Renal cortical epithelial cell (primary cell): ENCODE data around the gene ATP6V0B. TPM values are rescaled to one million over a fixed set of nuclear protein-coding genes. Genes with fewer than 3 reads are reported as not detected.

Experiments
- DNase-seq: peaks from one replicate; pipeline ENCODE4 v3.0.0-alpha.2; 2011; ENCODE audit warnings: low read depth
- total RNA-seq: library from RNA; depleted of rRNA; stranded (reverse); fragments of >200 nt; gene quantifications from 2 replicates; pipeline ENCODE4 v1.2.3, GENCODE V29; 2014

ATP6V0B gene
- total RNA-seq: 69.4 and 178 TPM in 2 replicates

- DNase-seq: peak; percentile 74
These were observed at the start of gene ATP6V0B for GRCh38 chr1:43974443-43975248. TSS of gene ATP6V0B (plus strand) at chr1:43974960. CDS start at chr1:43975041, 81 bp downstream.

GRCh38 chr1:43925846-43926245 lies 48.9 kb upstream of the ATP6V0B start:
- no peak for DNase-seq

- no peak for DNase-seq
These were observed 44.4 kb upstream of the ATP6V0B start for GRCh38 chr1:43930168-43930948.

GRCh38 chr1:43930949-43931275 lies 43.8 kb upstream of the ATP6V0B start:
- DNase-seq: no peak

- DNase-seq: no peak
These were observed 42.8 kb upstream of the ATP6V0B start for GRCh38 chr1:43931711-43932660.

GRCh38 chr1:43932786-43933385 lies 41.9 kb upstream of the ATP6V0B start:
- peak; percentile 26 for DNase-seq

- no peak for DNase-seq
These were observed 41.2 kb upstream of the ATP6V0B start, which contains the start of gene ARTN for GRCh38 chr1:43933386-43934100. TSS of gene ARTN (plus strand) at chr1:43933801. CDS start at chr1:43935657, 1,856 bp downstream.

GRCh38 chr1:43934101-43934985 lies 40.4 kb upstream of the ATP6V0B start:
- peak; percentile 30 for DNase-seq

GRCh38 chr1:43934986-43935324 lies 39.8 kb upstream of the ATP6V0B start:
- DNase-seq: no peak

GRCh38 chr1:43935711-43936427 lies 38.9 kb upstream of the ATP6V0B start:
- peak; percentile 18 for DNase-seq

GRCh38 chr1:43936431-43937151 lies 38.2 kb upstream of the ATP6V0B start:
- DNase-seq: no peak

- DNase-seq: peak; percentile 92
These were observed 37.4 kb upstream of the ATP6V0B start for GRCh38 chr1:43937179-43937865.

GRCh38 chr1:43938383-43938782 lies 36.4 kb upstream of the ATP6V0B start:
- DNase-seq: no peak

GRCh38 chr1:43938892-43939587 lies 35.7 kb upstream of the ATP6V0B start:
- DNase-seq: no peak

GRCh38 chr1:43942411-43942810 lies 32.3 kb upstream of the ATP6V0B start:
- no peak for DNase-seq

- no peak for DNase-seq
These were observed 29.9 kb upstream of the ATP6V0B start for GRCh38 chr1:43944860-43945259.

GRCh38 chr1:43945674-43946235 lies 29.0 kb upstream of the ATP6V0B start:
- DNase-seq: no peak
